ENCODE data around the gene UROS.

Gene UROS

DNA sequence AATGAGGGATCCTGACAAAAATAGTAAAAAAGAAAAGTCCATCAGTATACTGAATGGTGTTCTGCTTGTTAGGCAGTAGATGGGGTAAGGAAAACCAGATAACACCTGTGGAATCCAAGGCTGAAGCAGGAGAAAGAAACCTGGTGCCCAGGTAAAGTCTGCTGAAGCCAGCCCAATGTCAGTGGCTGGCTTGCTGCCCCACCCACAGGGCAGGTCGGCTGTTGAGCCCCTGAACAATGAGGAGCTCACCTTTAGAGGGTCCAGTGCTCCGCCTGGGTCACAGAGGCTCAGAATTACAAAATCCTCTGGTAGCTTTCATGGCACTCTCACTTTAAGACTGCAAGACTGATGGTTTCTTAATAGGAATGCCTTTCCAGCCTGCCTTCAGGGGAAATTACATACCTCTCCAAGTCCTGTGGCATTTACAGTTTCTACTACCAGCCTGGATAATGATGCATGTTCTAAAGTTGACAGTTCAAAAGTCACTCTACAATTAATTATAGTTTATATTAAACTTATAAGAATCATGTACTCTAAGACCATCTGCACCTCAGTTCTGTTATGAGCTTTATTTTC lies 34.2 kb upstream of the UROS start:
- no peaks in the 10 kb centered on the region for H3K4me1 ChIP-seq (ENCODE audit: insufficient read depth, insufficient read length)
- no peak for DNase-seq (ENCODE audit: low read depth, low spot score)
- H3K9me3 ChIP-seq (ENCODE audit: insufficient read depth, low read length) = no peaks in the 10 kb centered on the region
- peaks cover 15% of the 10 kb centered on the region for H3K36me3 ChIP-seq (ENCODE audit: insufficient read depth, insufficient read length, low read length)
- no peaks in the 10 kb centered on the region for H3K27me3 ChIP-seq (ENCODE audit: insufficient read depth, insufficient read length)
- no peak overlapping the region for H3K4me3 ChIP-seq (ENCODE audit: insufficient read length, low read depth)
- TF ChIP-seq ZNF274 (IDR thresholded peaks at IDR 0.05; ENCODE audit: low read depth, low read length) (no peak), YY1 (IDR thresholded peaks at IDR 0.05; ENCODE audit: insufficient read depth, insufficient read length) (no peak), SUZ12 (IDR thresholded peaks at IDR 0.05; ENCODE audit: extremely low read depth, insufficient read depth, insufficient read length) (no peak)
- no peak overlapping the region for H3K9ac ChIP-seq (ENCODE audit: insufficient read length, low read depth)

DNA sequence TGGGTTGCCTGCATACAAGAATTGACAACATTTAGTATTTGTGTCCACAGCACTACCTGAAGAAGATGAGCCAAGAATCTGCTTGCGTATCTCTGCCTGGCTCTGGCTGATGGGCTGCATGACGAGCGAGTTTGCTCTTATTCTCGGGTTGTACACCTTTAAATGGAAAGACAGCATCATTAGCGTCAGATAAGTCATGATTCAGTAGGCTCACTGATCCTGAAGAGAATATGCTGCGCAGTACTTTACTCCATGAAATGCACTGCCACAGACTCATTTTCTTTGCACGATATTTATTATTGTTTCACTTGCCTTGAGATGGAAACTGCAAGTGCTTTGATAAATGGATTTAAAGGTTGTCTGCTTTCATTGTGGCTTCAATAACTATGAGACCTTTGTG lies 29.4 kb upstream of the UROS start:
- TF ChIP-seq YY1 (IDR thresholded peaks at IDR 0.05; ENCODE audit: insufficient read depth, insufficient read length) (no peak), SUZ12 (IDR thresholded peaks at IDR 0.05; ENCODE audit: extremely low read depth, insufficient read depth, insufficient read length) (no peak), ZNF274 (IDR thresholded peaks at IDR 0.05; ENCODE audit: low read depth, low read length) (no peak)
- H3K4me1 ChIP-seq (ENCODE audit: insufficient read depth, insufficient read length) = no peaks in the 10 kb centered on the region

DNA sequence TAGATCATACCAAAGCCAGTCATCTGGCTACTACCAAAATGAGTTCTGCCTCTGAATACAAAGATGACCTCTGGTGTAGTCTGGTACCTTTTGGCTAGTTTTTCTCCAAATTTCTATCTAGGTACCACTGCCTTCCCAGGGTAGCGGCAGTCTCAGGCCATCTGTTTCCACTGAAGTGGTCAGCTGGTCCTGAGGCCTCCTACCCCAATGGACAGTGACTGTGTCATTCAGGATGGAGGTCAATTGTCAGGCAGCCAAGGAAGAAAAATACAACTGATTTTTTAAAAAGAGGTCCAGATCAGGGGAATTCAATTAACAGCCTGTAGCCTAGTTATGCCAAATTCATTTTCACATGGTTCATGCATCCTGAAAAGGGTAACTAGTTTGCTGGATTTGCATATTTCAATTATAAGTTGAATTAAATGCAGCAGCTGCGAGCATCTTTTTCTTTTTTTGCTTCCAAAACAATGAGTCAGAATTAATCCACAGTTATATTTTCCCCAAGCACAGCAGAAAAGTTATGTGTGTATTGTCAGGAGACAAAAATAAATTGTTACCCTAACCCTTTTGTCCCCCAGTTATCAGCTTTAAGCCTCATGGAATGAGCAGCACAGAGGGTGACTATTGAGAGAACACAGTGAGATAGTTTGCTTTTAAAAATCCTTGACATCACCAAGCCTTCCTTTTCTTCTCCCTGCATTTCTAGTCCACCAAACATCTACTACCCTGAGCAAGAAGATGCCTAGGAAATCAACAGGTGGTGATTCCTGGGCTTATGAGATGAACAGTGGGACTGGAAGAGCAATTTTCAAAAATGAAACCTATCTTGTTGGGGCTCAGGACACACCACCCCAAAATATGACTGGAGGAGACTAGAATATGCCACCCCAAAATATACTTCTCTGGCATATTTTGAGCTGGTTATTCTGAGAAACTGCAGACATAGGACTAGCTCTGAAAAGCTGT lies 28.0 kb upstream of the UROS start:
- Histone ChIP-seq H3K27me3 (ENCODE audit: insufficient read depth, insufficient read length) (no peaks in the 10 kb centered on the region), H3K9ac (ENCODE audit: insufficient read length, low read depth) (no peak overlapping the region), H3K4me3 (ENCODE audit: insufficient read length, low read depth) (no peak overlapping the region), H3K9me3 (ENCODE audit: insufficient read depth, low read length) (no peaks in the 10 kb centered on the region), H3K36me3 (ENCODE audit: insufficient read depth, insufficient read length, low read length) (peaks cover 38% of the 10 kb centered on the region), H3K4me1 (ENCODE audit: insufficient read depth, insufficient read length) (no peaks in the 10 kb centered on the region)
- DNase-seq (ENCODE audit: low read depth, low spot score) = no peak
- no peak for TF ChIP-seq ZNF274 (IDR thresholded peaks at IDR 0.05; ENCODE audit: low read depth, low read length)
- TF ChIP-seq SUZ12 (IDR thresholded peaks at IDR 0.05; ENCODE audit: extremely low read depth, insufficient read depth, insufficient read length) = no peak
- TF ChIP-seq YY1 (IDR thresholded peaks at IDR 0.05; ENCODE audit: insufficient read depth, insufficient read length) = no peak

More for the DNA sequence above, 29.4 kb upstream of the UROS start:
- Histone ChIP-seq H3K9ac (ENCODE audit: insufficient read length, low read depth) (no peak overlapping the region), H3K27me3 (ENCODE audit: insufficient read depth, insufficient read length) (no peaks in the 10 kb centered on the region), H3K9me3 (ENCODE audit: insufficient read depth, low read length) (no peaks in the 10 kb centered on the region), H3K36me3 (ENCODE audit: insufficient read depth, insufficient read length, low read length) (peaks cover 32% of the 10 kb centered on the region), H3K4me3 (ENCODE audit: insufficient read length, low read depth) (no peak overlapping the region)
- no peak for DNase-seq (ENCODE audit: low read depth, low spot score)

DNA sequence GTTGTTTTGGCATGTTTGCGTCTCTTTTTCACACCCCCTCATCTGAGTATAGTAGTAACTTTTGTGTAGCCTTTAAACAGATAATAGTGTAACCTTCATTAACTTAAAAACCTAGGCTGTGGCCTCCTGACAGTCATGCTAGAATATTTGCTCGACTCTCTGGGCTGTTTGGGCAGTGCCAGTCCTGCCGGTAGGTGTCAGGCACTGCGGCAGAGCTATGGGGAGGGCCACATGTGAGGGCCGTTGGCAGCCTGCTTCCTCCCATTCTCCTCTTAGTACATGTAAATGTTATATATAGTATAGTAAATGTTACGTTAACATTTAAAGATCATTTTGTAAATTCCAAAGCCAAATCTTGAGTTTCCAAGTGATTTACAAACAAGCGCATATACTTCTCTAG lies 26.4 kb upstream of the UROS start:
- no peak for DNase-seq (ENCODE audit: low read depth, low spot score)
- Histone ChIP-seq H3K36me3 (ENCODE audit: insufficient read depth, insufficient read length, low read length) (peaks cover 46% of the 10 kb centered on the region), H3K9me3 (ENCODE audit: insufficient read depth, low read length) (no peaks in the 10 kb centered on the region), H3K4me1 (ENCODE audit: insufficient read depth, insufficient read length) (no peaks in the 10 kb centered on the region), H3K9ac (ENCODE audit: insufficient read length, low read depth) (no peak overlapping the region), H3K27me3 (ENCODE audit: insufficient read depth, insufficient read length) (no peaks in the 10 kb centered on the region), H3K4me3 (ENCODE audit: insufficient read length, low read depth) (no peak overlapping the region)
- TF ChIP-seq YY1 (IDR thresholded peaks at IDR 0.05; ENCODE audit: insufficient read depth, insufficient read length) = no peak
- TF ChIP-seq ZNF274 (IDR thresholded peaks at IDR 0.05; ENCODE audit: low read depth, low read length) = no peak
- no peak for TF ChIP-seq SUZ12 (IDR thresholded peaks at IDR 0.05; ENCODE audit: extremely low read depth, insufficient read depth, insufficient read length)

DNA sequence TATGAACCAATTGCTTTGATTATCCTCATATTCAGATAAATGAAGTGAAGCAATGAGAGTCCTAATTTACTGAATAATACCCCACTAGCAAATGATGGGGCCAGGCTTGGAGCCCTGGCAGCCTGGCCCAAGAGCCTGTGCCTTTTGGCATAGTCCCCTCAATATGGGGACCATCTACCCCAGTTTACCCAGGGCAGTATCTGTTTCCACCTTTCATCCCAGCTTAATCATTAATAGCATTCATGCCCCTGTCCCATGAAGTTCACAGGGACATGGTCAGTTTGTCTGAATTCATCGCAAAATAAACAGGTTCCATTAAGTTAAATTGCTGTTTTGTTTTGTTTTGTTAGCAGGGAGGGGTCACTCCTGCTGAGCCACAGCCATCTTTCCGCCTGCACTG lies 25.8 kb upstream of the UROS start:
- Histone ChIP-seq H3K9ac (ENCODE audit: insufficient read length, low read depth) (no peak overlapping the region), H3K36me3 (ENCODE audit: insufficient read depth, insufficient read length, low read length) (peaks cover 46% of the 10 kb centered on the region), H3K9me3 (ENCODE audit: insufficient read depth, low read length) (no peaks in the 10 kb centered on the region), H3K27me3 (ENCODE audit: insufficient read depth, insufficient read length) (no peaks in the 10 kb centered on the region), H3K4me1 (ENCODE audit: insufficient read depth, insufficient read length) (no peaks in the 10 kb centered on the region), H3K4me3 (ENCODE audit: insufficient read length, low read depth) (no peak overlapping the region)
- DNase-seq (ENCODE audit: low read depth, low spot score) = no peak
- TF ChIP-seq YY1 (IDR thresholded peaks at IDR 0.05; ENCODE audit: insufficient read depth, insufficient read length) = no peak

DNA sequence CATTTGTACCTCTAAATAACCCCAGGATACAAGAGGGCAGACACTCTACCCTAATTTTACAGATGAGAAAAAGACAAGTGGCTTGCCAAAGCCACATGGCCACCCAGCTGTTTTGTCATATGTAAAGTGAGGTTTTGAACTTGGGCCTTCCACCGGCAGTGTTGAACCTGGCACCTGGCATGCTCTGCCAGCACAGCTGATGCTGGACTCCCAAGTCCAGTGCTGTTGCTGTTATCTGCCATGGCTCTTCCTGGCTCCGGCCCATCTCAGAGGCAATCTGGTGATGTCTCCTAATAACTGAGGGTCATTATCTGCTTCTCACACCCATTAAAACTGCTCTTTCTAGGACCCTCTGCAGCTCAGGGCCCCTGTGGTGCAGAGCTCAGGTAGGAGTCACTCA lies 25.3 kb upstream of the UROS start:
- no peaks in the 10 kb centered on the region for H3K4me1 ChIP-seq (ENCODE audit: insufficient read depth, insufficient read length)
- H3K4me3 ChIP-seq (ENCODE audit: insufficient read length, low read depth) = no peak overlapping the region
- H3K36me3 ChIP-seq (ENCODE audit: insufficient read depth, insufficient read length, low read length) = peaks cover 51% of the 10 kb centered on the region
- TF ChIP-seq YY1 (IDR thresholded peaks at IDR 0.05; ENCODE audit: insufficient read depth, insufficient read length) (no peak), ZNF274 (IDR thresholded peaks at IDR 0.05; ENCODE audit: low read depth, low read length) (no peak)
- H3K9ac ChIP-seq (ENCODE audit: insufficient read length, low read depth) = no peak overlapping the region
- H3K27me3 ChIP-seq (ENCODE audit: insufficient read depth, insufficient read length) = no peaks in the 10 kb centered on the region
- no peaks in the 10 kb centered on the region for H3K9me3 ChIP-seq (ENCODE audit: insufficient read depth, low read length)
- no peak for DNase-seq (ENCODE audit: low read depth, low spot score)

DNA sequence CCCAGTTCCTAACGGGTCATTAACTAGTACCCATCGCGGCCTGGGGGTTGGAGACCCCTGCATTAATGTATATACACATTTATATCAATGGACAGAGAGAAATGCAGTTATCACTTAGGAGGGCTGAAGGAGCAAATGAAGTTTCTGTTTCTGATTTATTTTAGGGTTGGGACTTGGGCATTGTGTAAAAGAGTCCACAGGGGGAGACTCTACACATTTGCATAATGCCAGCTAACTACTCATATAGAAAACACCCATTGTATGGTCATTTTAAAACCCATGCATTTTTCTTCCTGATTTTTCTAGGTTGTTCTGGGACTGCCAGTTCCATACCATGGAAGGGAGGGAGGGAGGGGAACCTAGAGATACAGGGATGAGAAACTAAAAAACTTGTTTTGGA lies 23.8 kb upstream of the UROS start:
- no peak for DNase-seq (ENCODE audit: low read depth, low spot score)
- H3K4me3 ChIP-seq (ENCODE audit: insufficient read length, low read depth) = no peak overlapping the region
- TF ChIP-seq YY1 (IDR thresholded peaks at IDR 0.05; ENCODE audit: insufficient read depth, insufficient read length) = no peak
- no peak for TF ChIP-seq SUZ12 (IDR thresholded peaks at IDR 0.05; ENCODE audit: extremely low read depth, insufficient read depth, insufficient read length)
- TF ChIP-seq ZNF274 (IDR thresholded peaks at IDR 0.05; ENCODE audit: low read depth, low read length) = no peak
- H3K36me3 ChIP-seq (ENCODE audit: insufficient read depth, insufficient read length, low read length) = peaks cover 49% of the 10 kb centered on the region
- H3K27me3 ChIP-seq (ENCODE audit: insufficient read depth, insufficient read length) = no peaks in the 10 kb centered on the region
- H3K9ac ChIP-seq (ENCODE audit: insufficient read length, low read depth) = no peak overlapping the region
- no peaks in the 10 kb centered on the region for H3K9me3 ChIP-seq (ENCODE audit: insufficient read depth, low read length)
- H3K4me1 ChIP-seq (ENCODE audit: insufficient read depth, insufficient read length) = no peaks in the 10 kb centered on the region

Measured in NT2/D1 (cell line).